GM10248 (cell line): ENCODE results near the gene C16orf74.

ENCODE experiments used
- CTCF ChIA-PET: fragments of 300-600 bp; sonication (Branson Sonifier 250); formaldehyde crosslinking; extraction: SDS; loops from one replicate; lab custom pipeline; 2021; ENCODE audit warnings: antibody characterized with exemption; lab: Yijun Ruan, JAX
- POLR2A ChIA-PET: fragments of 350-650 bp; sonication (Branson Sonifier 250); formaldehyde crosslinking; extraction: SDS; loops from one replicate; lab custom pipeline; 2020; ENCODE audit warnings: antibody characterized with exemption; lab: Yijun Ruan, JAX
- DNase-seq: peaks from one replicate; pipeline ENCODE4 v3.0.0; 2012; ENCODE audit errors: extremely low spot score
- CTCF ChIP-seq: IDR thresholded peaks from 2 replicates; pipeline ENCODE4 v1.5.1; 2012; ENCODE audit warnings: mild to moderate bottlenecking, low read depth; ENCODE audit errors: extremely low read depth, missing control alignments, control extremely low read depth

C16orf74 gene

GRCh38 chr16:85761861-85762260 lies 11.0 kb upstream of the C16orf74 start:
- ChIA-PET CTCF (interaction anchor here (1.3 to 5.0 kb wide), 3 partner anchors 16 to 146 kb away, joined by 3 to 33 read pairs (median 3); no protein-coding TSS in a partner anchor), POLR2A (no interaction called here)
- no peak for TF ChIP-seq CTCF
- DNase-seq: no peak

GRCh38 chr16:85759631-85760419 lies 8.9 kb upstream of the C16orf74 start:
- ChIA-PET CTCF (interaction anchor here (0.6 to 5.0 kb wide), 22 partner anchors 8 to 203 kb away, joined by 3 to 33 read pairs (median 4); no protein-coding TSS in a partner anchor), POLR2A (no interaction called here)
- DNase-seq: peak; percentile 73
- peak; percentile 88 for TF ChIP-seq CTCF

- POLR2A ChIA-PET: no interaction called here
- CTCF ChIA-PET: interaction anchor here (1.0 to 5.0 kb wide), 13 partner anchors 10 to 100 kb away, joined by 3 to 33 read pairs (median 6); no protein-coding TSS in a partner anchor
- no peak for DNase-seq
- TF ChIP-seq CTCF: no peak
Observed at GRCh38 chr16:85759136-85759535, 8.2 kb upstream of the C16orf74 start.

- CTCF ChIA-PET: interaction anchor here (1.4 kb wide), 2 partner anchors 16 to 39 kb away, joined by 3 to 5 read pairs; no protein-coding TSS in a partner anchor
- POLR2A ChIA-PET: no interaction called here
- no peak for DNase-seq
- TF ChIP-seq CTCF: no peak
Observed at GRCh38 chr16:85757341-85757822, 6.5 kb upstream of the C16orf74 start.

- DNase-seq: peak; percentile 76
- TF ChIP-seq CTCF: no peak
- ChIA-PET POLR2A (interaction anchor here (0.5 to 0.7 kb wide), 2 partner anchors 30 to 225 kb away, joined by 3 read pairs; no protein-coding TSS in a partner anchor), CTCF (interaction anchor here (0.6 to 1.4 kb wide), 7 partner anchors 9 to 140 kb away, joined by 3 to 5 read pairs (median 3); partner anchors contain the start of gene GINS2)
Observed at GRCh38 chr16:85755929-85756768, 5.3 kb upstream of the C16orf74 start.

GRCh38 chr16:85754413-85754812 lies 3.5 kb upstream of the C16orf74 start:
- no peak for DNase-seq
- POLR2A ChIA-PET: interaction anchor here (0.7 kb wide), 1 partner anchor 142 kb away, joined by 10 read pairs; no protein-coding TSS in a partner anchor
- TF ChIP-seq CTCF: no peak
- CTCF ChIA-PET: interaction anchor here (0.9 to 1.3 kb wide), 7 partner anchors 35 to 203 kb away, joined by 3 to 5 read pairs (median 3); no protein-coding TSS in a partner anchor
